ENCODE results near the gene HAO2. TPM values are rescaled to one million over a fixed set of nuclear protein-coding genes. Genes with fewer than 3 reads are reported as not detected.

Gene HAO2
- total and polyA plus RNA-seq, 2 donors (not counting 3 experiments of a cell fraction or from before 2014, with no cell fraction given): not detected

DNA sequence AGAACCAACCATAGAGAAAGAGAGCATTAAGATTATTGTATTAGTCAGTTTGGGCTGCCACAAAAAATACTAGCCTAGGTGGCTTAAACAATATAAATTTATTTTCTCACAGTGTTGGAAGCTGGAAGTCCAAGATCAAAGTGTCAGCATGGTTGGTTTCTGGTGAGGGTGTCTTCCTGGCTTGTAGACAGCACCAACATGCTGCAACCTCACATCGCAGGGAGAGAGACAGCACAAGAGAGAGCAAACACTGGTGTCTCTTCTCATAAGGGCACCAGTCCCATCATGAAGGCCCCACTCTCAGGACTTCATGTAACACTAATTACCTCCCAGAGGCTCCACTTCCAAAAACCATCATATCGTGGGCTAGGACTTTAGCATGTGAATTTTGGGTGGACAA, 30.6 kb upstream of the HAO2 start:
- dilution Hi-C loops (cut with MboI; ENCODE audit: extremely low pct_ligation_motif_present, low sequenced_read_pairs): no loop called here
- H4K20me1 ChIP-seq (replicated peaks; ENCODE audit: control insufficient read depth, extremely low read depth, insufficient read depth, low read length): no peaks in the 10 kb centered on the region
- H3K36me3 ChIP-seq (ENCODE audit: control insufficient read depth in 2 of 2, extremely low read depth in 1 of 2, insufficient read depth in 2 of 2, low read length in 2 of 2): no peaks in the 10 kb centered on the region
- FAIRE-seq: no peak
- no peak overlapping the region for H3K4me3 ChIP-seq (replicated peaks in 1 of 3; ENCODE audit: insufficient read depth in 1 of 3, low read depth in 1 of 3, low read length in 3 of 3)
- no peaks in the 10 kb centered on the region for H3K4me1 ChIP-seq (ENCODE audit: control insufficient read depth, extremely low read depth, insufficient read depth, low read length)
- no peak for DNase-seq (ENCODE audit: low read depth, low spot score)
- H3K9ac ChIP-seq (replicated peaks; ENCODE audit: extremely low read depth, insufficient read depth, low read length): no peak overlapping the region
- ChIA-PET CTCF (no interaction called here), POLR2A (no interaction called here)
- H2AFZ ChIP-seq (ENCODE audit: low read depth, low read length): no peak overlapping the region
- no peaks in the 10 kb centered on the region for H3K9me1 ChIP-seq (replicated peaks; ENCODE audit: control insufficient read depth, extremely low read depth, insufficient read depth, low read length)
- no peaks in the 10 kb centered on the region for H3K27me3 ChIP-seq (ENCODE audit: control insufficient read depth in 2 of 2, insufficient read depth in 2 of 2, low read length in 2 of 2)
- BruUV-seq (replicated peaks): no TSS peak
- no peaks in the 10 kb centered on the region for H3K79me2 ChIP-seq (ENCODE audit: control insufficient read depth, insufficient read depth, low read length)
- TF ChIP-seq MAX (IDR thresholded peaks at IDR 0.05; ENCODE audit: insufficient read depth, insufficient read length) (no peak), FOS (IDR thresholded peaks at IDR 0.05; ENCODE audit: borderline replicate concordance, insufficient read depth, low read length) (no peak)
- intact Hi-C loops (cut with micrococcal nuclease): no loop called here
- H3K4me2 ChIP-seq (ENCODE audit: insufficient read depth, low read length): no peak overlapping the region
- H3K9me3 ChIP-seq (replicated peaks; ENCODE audit: control insufficient read depth, insufficient read depth, low read length): no peaks in the 10 kb centered on the region
- H3K27ac ChIP-seq (ENCODE audit: insufficient read depth, low read depth, low read length): no peak overlapping the region

GRCh38 chr1:119338757-119339156, 29.8 kb upstream of the HAO2 start:
- H3K9me3 ChIP-seq (replicated peaks; ENCODE audit: control insufficient read depth, insufficient read depth, low read length): no peaks in the 10 kb centered on the region
- H3K4me2 ChIP-seq (ENCODE audit: insufficient read depth, low read length): no peak overlapping the region
- POLR2A ChIA-PET: no interaction called here
- CTCF ChIA-PET: interaction anchor here (1.0 kb wide), 1 partner anchor 11 kb away, joined by 3 read pairs; no protein-coding TSS in a partner anchor
- DNase-seq (ENCODE audit: low read depth, low spot score): no peak
- H3K36me3 ChIP-seq (ENCODE audit: control insufficient read depth in 2 of 2, extremely low read depth in 1 of 2, insufficient read depth in 2 of 2, low read length in 2 of 2): no peaks in the 10 kb centered on the region
- H3K27me3 ChIP-seq (ENCODE audit: control insufficient read depth in 2 of 2, insufficient read depth in 2 of 2, low read length in 2 of 2): no peaks in the 10 kb centered on the region
- H3K27ac ChIP-seq (ENCODE audit: insufficient read depth, low read depth, low read length): no peak overlapping the region
- no peak overlapping the region for H2AFZ ChIP-seq (ENCODE audit: low read depth, low read length)
- TF ChIP-seq POLR2A (IDR thresholded peaks at IDR 0.05; ENCODE audit: low read depth, low read length): no peak
- TF ChIP-seq FOS (IDR thresholded peaks at IDR 0.05; ENCODE audit: borderline replicate concordance, insufficient read depth, low read length): no peak
- TF ChIP-seq GATA2 (IDR thresholded peaks at IDR 0.05; ENCODE audit: insufficient read depth, insufficient read length, low read depth, low read length): no peak
- TF ChIP-seq MAX (IDR thresholded peaks at IDR 0.05; ENCODE audit: insufficient read depth, insufficient read length): no peak
- TF ChIP-seq POLR2AphosphoS5 (IDR thresholded peaks at IDR 0.05; ENCODE audit: insufficient read depth, low read depth, low read length): no peak
- no peak for TF ChIP-seq MYC (IDR thresholded peaks at IDR 0.05; ENCODE audit: low read depth, low read length)
- TF ChIP-seq, protein P1, sequence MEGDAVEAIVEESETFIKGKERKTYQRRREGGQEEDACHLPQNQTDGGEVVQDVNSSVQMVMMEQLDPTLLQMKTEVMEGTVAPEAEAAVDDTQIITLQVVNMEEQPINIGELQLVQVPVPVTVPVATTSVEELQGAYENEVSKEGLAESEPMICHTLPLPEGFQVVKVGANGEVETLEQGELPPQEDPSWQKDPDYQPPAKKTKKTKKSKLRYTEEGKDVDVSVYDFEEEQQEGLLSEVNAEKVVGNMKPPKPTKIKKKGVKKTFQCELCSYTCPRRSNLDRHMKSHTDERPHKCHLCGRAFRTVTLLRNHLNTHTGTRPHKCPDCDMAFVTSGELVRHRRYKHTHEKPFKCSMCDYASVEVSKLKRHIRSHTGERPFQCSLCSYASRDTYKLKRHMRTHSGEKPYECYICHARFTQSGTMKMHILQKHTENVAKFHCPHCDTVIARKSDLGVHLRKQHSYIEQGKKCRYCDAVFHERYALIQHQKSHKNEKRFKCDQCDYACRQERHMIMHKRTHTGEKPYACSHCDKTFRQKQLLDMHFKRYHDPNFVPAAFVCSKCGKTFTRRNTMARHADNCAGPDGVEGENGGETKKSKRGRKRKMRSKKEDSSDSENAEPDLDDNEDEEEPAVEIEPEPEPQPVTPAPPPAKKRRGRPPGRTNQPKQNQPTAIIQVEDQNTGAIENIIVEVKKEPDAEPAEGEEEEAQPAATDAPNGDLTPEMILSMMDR (IDR thresholded peaks at IDR 0.05; ENCODE audit: extremely low read depth in 1 of 2, insufficient read depth in 1 of 2, low read depth in 1 of 2, low read length in 2 of 2): no peak
- TF ChIP-seq JUN (IDR thresholded peaks at IDR 0.05; ENCODE audit: borderline replicate concordance, insufficient read depth, insufficient read length, low read depth): no peak
- TF ChIP-seq EZH2 (IDR thresholded peaks at IDR 0.05; ENCODE audit: borderline replicate concordance, low read depth, low read length, severe bottlenecking): no peak
- H3K79me2 ChIP-seq (ENCODE audit: control insufficient read depth, insufficient read depth, low read length): no peaks in the 10 kb centered on the region
- no peak overlapping the region for H3K4me3 ChIP-seq (replicated peaks in 1 of 3; ENCODE audit: insufficient read depth in 1 of 3, low read depth in 1 of 3, low read length in 3 of 3)
- FAIRE-seq: no peak
- H3K4me1 ChIP-seq (ENCODE audit: control insufficient read depth, extremely low read depth, insufficient read depth, low read length): no peaks in the 10 kb centered on the region
- no peaks in the 10 kb centered on the region for H4K20me1 ChIP-seq (replicated peaks; ENCODE audit: control insufficient read depth, extremely low read depth, insufficient read depth, low read length)
- intact Hi-C loops (cut with micrococcal nuclease) (no loop called here), dilution Hi-C loops (cut with MboI; ENCODE audit: extremely low pct_ligation_motif_present, low sequenced_read_pairs) (no loop called here)
- no peaks in the 10 kb centered on the region for H3K9me1 ChIP-seq (replicated peaks; ENCODE audit: control insufficient read depth, extremely low read depth, insufficient read depth, low read length)
- no TSS peak for BruUV-seq (replicated peaks)
- no peak overlapping the region for H3K9ac ChIP-seq (replicated peaks; ENCODE audit: extremely low read depth, insufficient read depth, low read length)

All from endothelial cell of umbilical vein (primary cell).